LNCaP clone FGC (cell line): ENCODE measurements around the gene INS.
"Not testable (repeated sequence)": the region's sequence is repeated elsewhere in the genome, so short reads cannot be mapped to it uniquely, and the experiment has no call there.

Experiments
- DNase-seq: peaks from one replicate; pipeline ENCODE4 v3.0.0-alpha.2; 2011; ENCODE audit warnings: low read depth
- H3K4me3 ChIP-seq: 2 replicates; pipeline ENCODE4 v1.5.1; 2011; ENCODE audit warnings: mild to moderate bottlenecking, low read depth, low read length, control low read depth
- CTCF ChIP-seq: IDR thresholded peaks from 2 replicates; pipeline ENCODE4 v1.5.1; 2012; ENCODE audit warnings: mild to moderate bottlenecking; ENCODE audit not compliant: control insufficient read depth, insufficient read depth; ENCODE audit errors: extremely low read depth

Gene INS

GRCh38 chr11:2126520-2127085 lies 34.4 kb downstream of the INS start:
- H3K4me3 ChIP-seq, result no peak overlapping the region
- no peak for DNase-seq
- no peak for TF ChIP-seq CTCF

GRCh38 chr11:2124736-2125484 lies 36.1 kb downstream of the INS start:
- H3K4me3 ChIP-seq, DNase-seq: not testable (repeated sequence)

- TF ChIP-seq CTCF, result no peak
- no peak overlapping the region for H3K4me3 ChIP-seq
- DNase-seq, result no peak
Measured at GRCh38 chr11:2123628-2123960, 37.4 kb downstream of the INS start.

- no peak for TF ChIP-seq CTCF
- no peak overlapping the region for H3K4me3 ChIP-seq
- DNase-seq, result no peak
Measured at GRCh38 chr11:2122907-2123627, 37.9 kb downstream of the INS start.

GRCh38 chr11:2122222-2122906 lies 38.6 kb downstream of the INS start:
- no peak for TF ChIP-seq CTCF
- no peak for DNase-seq

GRCh38 chr11:2121227-2122130 lies 39.5 kb downstream of the INS start:
- TF ChIP-seq CTCF, result no peak
- H3K4me3 ChIP-seq, result no peak overlapping the region
- no peak for DNase-seq

More at GRCh38 chr11:2122222-2122906, 38.6 kb downstream of the INS start:
- no peak overlapping the region for H3K4me3 ChIP-seq
